GM18508 (cell line): Measurements from ENCODE around the gene TTLL11.

Experiments used
- ATAC-seq: cut with Tn5 transposase; IDR thresholded peaks from one replicate; pipeline ENCODE4 v1.9.1; 2021; ENCODE audit warnings: moderate number of reproducible peaks; ENCODE audit not compliant: insufficient read depth, unreplicated experiment

Gene TTLL11

GRCh38 chr9:121950866-121951265 lies 142.2 kb downstream of the TTLL11 start:
- no peak for ATAC-seq

- ATAC-seq = no peak
These were observed 142.7 kb downstream of the TTLL11 start for GRCh38 chr9:121950441-121950840.

GRCh38 chr9:121949766-121950165 lies 143.3 kb downstream of the TTLL11 start:
- no peak for ATAC-seq

GRCh38 chr9:121949364-121949763 lies 143.7 kb downstream of the TTLL11 start:
- no peak for ATAC-seq

GRCh38 chr9:121947775-121948174 lies 145.3 kb downstream of the TTLL11 start:
- no peak for ATAC-seq

GRCh38 chr9:121946465-121946864 lies 146.6 kb downstream of the TTLL11 start:
- no peak for ATAC-seq

GRCh38 chr9:121945849-121946248 lies 147.3 kb downstream of the TTLL11 start:
- ATAC-seq = no peak

GRCh38 chr9:121945281-121945680 lies 147.8 kb downstream of the TTLL11 start:
- no peak for ATAC-seq

GRCh38 chr9:121944711-121945191 lies 148.4 kb downstream of the TTLL11 start:
- ATAC-seq = no peak

GRCh38 chr9:121943463-121943862 lies 149.6 kb downstream of the TTLL11 start:
- no peak for ATAC-seq

- ATAC-seq = no peak
These were observed 150.2 kb downstream of the TTLL11 start for GRCh38 chr9:121942866-121943382.

GRCh38 chr9:121942313-121942712 lies 150.8 kb downstream of the TTLL11 start:
- ATAC-seq = no peak

- ATAC-seq = no peak
These were observed 153.5 kb downstream of the TTLL11 start for GRCh38 chr9:121939643-121940042.

GRCh38 chr9:121938621-121939020 lies 154.5 kb downstream of the TTLL11 start:
- ATAC-seq = no peak

GRCh38 chr9:121937240-121937639 lies 155.9 kb downstream of the TTLL11 start:
- no peak for ATAC-seq

GRCh38 chr9:121935739-121936138 lies 157.4 kb downstream of the TTLL11 start:
- ATAC-seq = no peak

GRCh38 chr9:121930956-121931355 lies 162.2 kb downstream of the TTLL11 start:
- no peak for ATAC-seq

- ATAC-seq = no peak
These were observed 162.9 kb downstream of the TTLL11 start for GRCh38 chr9:121929893-121930875.

- ATAC-seq = no peak
These were observed 165.5 kb downstream of the TTLL11 start for GRCh38 chr9:121927636-121928035.

- no peak for ATAC-seq
These were observed 166.0 kb downstream of the TTLL11 start for GRCh38 chr9:121927081-121927480.

GRCh38 chr9:121926351-121926801 lies 166.7 kb downstream of the TTLL11 start:
- ATAC-seq = no peak
